ENCODE measurements around the gene SYT14.

DNA sequence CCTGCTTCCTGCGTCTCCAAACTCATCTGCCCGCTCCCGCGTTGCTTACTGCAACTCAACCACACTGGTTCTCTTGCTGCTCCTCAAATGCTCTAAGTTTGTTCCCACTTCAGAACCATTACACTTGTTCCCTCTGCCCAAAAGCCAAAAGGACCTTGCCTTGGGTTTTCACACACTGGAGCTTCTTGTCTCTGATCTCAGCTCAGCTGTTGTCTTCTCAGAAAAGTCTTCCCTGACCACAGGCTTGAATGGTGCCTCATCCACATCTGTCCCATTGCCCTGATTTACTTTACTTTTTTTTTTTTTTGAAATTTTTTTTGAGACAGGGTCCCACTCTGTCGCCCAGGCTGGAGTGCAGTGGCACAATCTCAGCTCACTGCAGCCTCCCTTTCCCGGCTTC, 44.3 kb upstream of the SYT14 start:
- TF ChIP-seq ZNF274 (IDR thresholded peaks at IDR 0.05; ENCODE audit: low read depth, low read length) (no peak), YY1 (IDR thresholded peaks at IDR 0.05; ENCODE audit: insufficient read depth, insufficient read length) (no peak), SUZ12 (IDR thresholded peaks at IDR 0.05; ENCODE audit: extremely low read depth, insufficient read depth, insufficient read length) (no peak)

All from NT2/D1 (cell line).